T47D (cell line): ENCODE results near the gene RSRP1.
"Not testable (repeated sequence)": the region's sequence is repeated elsewhere in the genome, so short reads cannot be mapped to it uniquely, and the experiment has no call there.

ENCODE experiments used
- DNase-seq, 2 experiments: peaks; one replicate each; pipeline versions ENCODE4 v3.0.0 to v3.0.0-alpha.2; 2011 to 2012; ENCODE audit warnings: low read depth in 1 of 2, low spot score in 1 of 2
- JUND ChIP-seq: IDR thresholded peaks from 2 replicates; pipeline ENCODE4 v1.6.1; 2012; ENCODE audit warnings: low read depth
- in situ Hi-C: cut with HindIII; loops from 2 replicates; pipeline ENCODE4 v1.10.0; 2016; ENCODE audit warnings: low sequenced_read_pairs, low pct_unique_long_range_greater_than_20kb

Gene RSRP1

GRCh38 chr1:25266554-25267287, 19.5 kb upstream of the RSRP1 start:
- in situ Hi-C loops, DNase-seq: not testable (repeated sequence)

- in situ Hi-C loops, DNase-seq: not testable (repeated sequence)
Observed at GRCh38 chr1:25260336-25260735, 13.1 kb upstream of the RSRP1 start.

- DNase-seq, in situ Hi-C loops: not testable (repeated sequence)
Observed at GRCh38 chr1:25259813-25260212, 12.6 kb upstream of the RSRP1 start.

- no peak for DNase-seq
- no peak for TF ChIP-seq JUND
- in situ Hi-C loops, result no loop called here
Observed at GRCh38 chr1:25257196-25257595, 9.9 kb upstream of the RSRP1 start.

- in situ Hi-C loops, result no loop called here
- no peak for DNase-seq
Observed at GRCh38 chr1:25256578-25256965, 9.3 kb upstream of the RSRP1 start.

GRCh38 chr1:25255706-25256577, 8.7 kb upstream of the RSRP1 start:
- in situ Hi-C loops, result no loop called here
- DNase-seq, result no peak

More at GRCh38 chr1:25256578-25256965, 9.3 kb upstream of the RSRP1 start:
- no peak for TF ChIP-seq JUND

GRCh38 chr1:25253911-25254310, 6.7 kb upstream of the RSRP1 start:
- in situ Hi-C loops, result no loop called here
- TF ChIP-seq JUND, result no peak
- no peak for DNase-seq

More at GRCh38 chr1:25255706-25256577, 8.7 kb upstream of the RSRP1 start:
- no peak for TF ChIP-seq JUND

GRCh38 chr1:25247829-25248754, 838 bp upstream of the RSRP1 start:
- DNase-seq, result no peak
- no peak for TF ChIP-seq JUND
- in situ Hi-C loops, result no loop called here

GRCh38 chr1:25246600-25247023, 642 bp downstream of the RSRP1 start:
- in situ Hi-C loops, result no loop called here
- peak in 1 of 2 experiments; percentile 11 for DNase-seq

GRCh38 chr1:25245809-25246599, 1.2 kb downstream of the RSRP1 start:
- in situ Hi-C loops, result no loop called here
- no peak for TF ChIP-seq JUND
- peak in 1 of 2 experiments; percentile 12 for DNase-seq

More at GRCh38 chr1:25246600-25247023, 642 bp downstream of the RSRP1 start:
- no peak for TF ChIP-seq JUND

GRCh38 chr1:25245393-25245792, 1.9 kb downstream of the RSRP1 start:
- no peak for TF ChIP-seq JUND
- in situ Hi-C loops, result no loop called here
- no peak for DNase-seq

GRCh38 chr1:25243907-25244306, 3.3 kb downstream of the RSRP1 start:
- in situ Hi-C loops, result no loop called here
- TF ChIP-seq JUND, result no peak
- DNase-seq, result no peak
